ENCODE data around the gene DRC7. TPM values are rescaled to one million over a fixed set of nuclear protein-coding genes. Genes with fewer than 3 reads are reported as not detected.

The DRC7 gene
- polyA plus RNA-seq, 1 of the 3 experiments (the other 2 are of a cell fraction) = 0.58 TPM

DNA sequence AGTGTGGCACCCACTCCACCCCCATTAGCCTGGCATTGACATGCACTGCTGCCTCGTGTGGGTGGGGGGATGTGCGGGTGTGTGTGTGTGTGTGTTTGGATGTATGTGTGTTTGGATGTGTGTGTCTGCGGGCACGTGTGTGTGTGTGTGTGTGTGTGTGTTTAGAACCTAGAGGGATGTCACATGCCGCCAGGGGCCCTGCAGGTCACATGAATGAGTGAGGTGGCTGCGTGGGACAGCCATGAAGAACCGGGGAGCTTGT is 50.0 kb downstream of the DRC7 start:
- Histone ChIP-seq H4K20me1 (ENCODE audit: insufficient read depth) (no peaks in the 10 kb centered on the region), H3K27ac (ENCODE audit: low read depth in 2 of 2, low read length in 1 of 2) (no peak overlapping the region), H3K79me2 (ENCODE audit: insufficient read depth) (no peaks in the 10 kb centered on the region), H2AFZ (ENCODE audit: low read depth) (no peak overlapping the region), H3K4me3 (ENCODE audit: low read depth in 2 of 2, low read length in 1 of 2) (no peak overlapping the region), H3K36me3 (replicated peaks in 1 of 2; ENCODE audit: control insufficient read depth in 1 of 2, insufficient read depth in 2 of 2, low read length in 1 of 2) (peaks cover 3 to 8% of the 10 kb centered on the region in 2 experiments), H3K9me3 (no peaks in the 10 kb centered on the region), H3K4me1 (ENCODE audit: control insufficient read depth in 1 of 2, insufficient read depth in 2 of 2, low read depth in 1 of 2, low read length in 1 of 2) (no peaks in the 10 kb centered on the region; a peak in 1 of 4 replicates), H3K4me2 (no peak overlapping the region), H3K27me3 (ENCODE audit: insufficient read depth) (no peaks in the 10 kb centered on the region), H3F3A (replicated peaks; ENCODE audit: insufficient read depth) (no peaks in the 10 kb centered on the region), H3K9me2 (no peaks in the 10 kb centered on the region), H3K9ac (no peak overlapping the region)
- TF ChIP-seq GATA2 (CRISPR knock-in tag; IDR thresholded peaks at IDR 0.05) (no peak), RCOR1 (IDR thresholded peaks at IDR 0.05; ENCODE audit: low read length) (no peak), TCF12 (IDR thresholded peaks at IDR 0.05) (no peak), FOXJ3 (CRISPR knock-in tag; IDR thresholded peaks at IDR 0.05) (no peak), PBX3 (IDR thresholded peaks at IDR 0.05) (no peak), FOSL2 (IDR thresholded peaks at IDR 0.05; ENCODE audit: borderline replicate concordance, low read depth) (no peak), TEAD4 (IDR thresholded peaks at IDR 0.05; ENCODE audit: borderline replicate concordance, insufficient read depth) (no peak), SMC3 (IDR thresholded peaks at IDR 0.05; ENCODE audit: low read depth, low read length) (no peak), NFIC (IDR thresholded peaks at IDR 0.05; ENCODE audit: borderline replicate concordance) (no peak), TAF1 (IDR thresholded peaks at IDR 0.05; ENCODE audit: borderline replicate concordance, low read depth, low read length) (no peak), CTCF (IDR thresholded peaks at IDR 0.05) (no peak), FOXM1 (IDR thresholded peaks at IDR 0.05; ENCODE audit: low read depth) (no peak)
- TF ChIP-seq, protein P1, sequence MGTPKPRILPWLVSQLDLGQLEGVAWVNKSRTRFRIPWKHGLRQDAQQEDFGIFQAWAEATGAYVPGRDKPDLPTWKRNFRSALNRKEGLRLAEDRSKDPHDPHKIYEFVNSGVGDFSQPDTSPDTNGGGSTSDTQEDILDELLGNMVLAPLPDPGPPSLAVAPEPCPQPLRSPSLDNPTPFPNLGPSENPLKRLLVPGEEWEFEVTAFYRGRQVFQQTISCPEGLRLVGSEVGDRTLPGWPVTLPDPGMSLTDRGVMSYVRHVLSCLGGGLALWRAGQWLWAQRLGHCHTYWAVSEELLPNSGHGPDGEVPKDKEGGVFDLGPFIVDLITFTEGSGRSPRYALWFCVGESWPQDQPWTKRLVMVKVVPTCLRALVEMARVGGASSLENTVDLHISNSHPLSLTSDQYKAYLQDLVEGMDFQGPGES (IDR thresholded peaks at IDR 0.05; ENCODE audit: low read depth, low read length) = no peak
- TF ChIP-seq, protein P2, sequence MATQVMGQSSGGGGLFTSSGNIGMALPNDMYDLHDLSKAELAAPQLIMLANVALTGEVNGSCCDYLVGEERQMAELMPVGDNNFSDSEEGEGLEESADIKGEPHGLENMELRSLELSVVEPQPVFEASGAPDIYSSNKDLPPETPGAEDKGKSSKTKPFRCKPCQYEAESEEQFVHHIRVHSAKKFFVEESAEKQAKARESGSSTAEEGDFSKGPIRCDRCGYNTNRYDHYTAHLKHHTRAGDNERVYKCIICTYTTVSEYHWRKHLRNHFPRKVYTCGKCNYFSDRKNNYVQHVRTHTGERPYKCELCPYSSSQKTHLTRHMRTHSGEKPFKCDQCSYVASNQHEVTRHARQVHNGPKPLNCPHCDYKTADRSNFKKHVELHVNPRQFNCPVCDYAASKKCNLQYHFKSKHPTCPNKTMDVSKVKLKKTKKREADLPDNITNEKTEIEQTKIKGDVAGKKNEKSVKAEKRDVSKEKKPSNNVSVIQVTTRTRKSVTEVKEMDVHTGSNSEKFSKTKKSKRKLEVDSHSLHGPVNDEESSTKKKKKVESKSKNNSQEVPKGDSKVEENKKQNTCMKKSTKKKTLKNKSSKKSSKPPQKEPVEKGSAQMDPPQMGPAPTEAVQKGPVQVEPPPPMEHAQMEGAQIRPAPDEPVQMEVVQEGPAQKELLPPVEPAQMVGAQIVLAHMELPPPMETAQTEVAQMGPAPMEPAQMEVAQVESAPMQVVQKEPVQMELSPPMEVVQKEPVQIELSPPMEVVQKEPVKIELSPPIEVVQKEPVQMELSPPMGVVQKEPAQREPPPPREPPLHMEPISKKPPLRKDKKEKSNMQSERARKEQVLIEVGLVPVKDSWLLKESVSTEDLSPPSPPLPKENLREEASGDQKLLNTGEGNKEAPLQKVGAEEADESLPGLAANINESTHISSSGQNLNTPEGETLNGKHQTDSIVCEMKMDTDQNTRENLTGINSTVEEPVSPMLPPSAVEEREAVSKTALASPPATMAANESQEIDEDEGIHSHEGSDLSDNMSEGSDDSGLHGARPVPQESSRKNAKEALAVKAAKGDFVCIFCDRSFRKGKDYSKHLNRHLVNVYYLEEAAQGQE (IDR thresholded peaks at IDR 0.05; ENCODE audit: low read depth, low read length) = no peak
- TF ChIP-seq, protein P3, sequence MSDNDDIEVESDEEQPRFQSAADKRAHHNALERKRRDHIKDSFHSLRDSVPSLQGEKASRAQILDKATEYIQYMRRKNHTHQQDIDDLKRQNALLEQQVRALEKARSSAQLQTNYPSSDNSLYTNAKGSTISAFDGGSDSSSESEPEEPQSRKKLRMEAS (IDR thresholded peaks at IDR 0.05; ENCODE audit: low read depth) = no peak
- DNase-seq = no peak
- ChIA-PET CTCF (interaction anchor here (0.8 kb wide), 2 partner anchors 12 to 96 kb away, joined by 3 read pairs; no protein-coding TSS in a partner anchor), POLR2A (no interaction called here)
- 80% methylated on average over 7 of the region's 7 CpGs for WGBS (ENCODE audit: low lambda C conversion rate)
